Prostate gland (tissue), 2 donors: Measurements from ENCODE around the gene PTPRG. TPM values are rescaled to one million over a fixed set of nuclear protein-coding genes. Genes with fewer than 3 reads are reported as not detected.

ENCODE experiments used
- DNase-seq: peaks from one replicate; pipeline ENCODE4 v3.0.0-alpha.2; 2019; ENCODE audit warnings: low spot score
- H3K27ac ChIP-seq, 2 donors: fragments of 200-600 bp; sonication (generic); 2 replicates each; pipeline ENCODE4 v1.5.1; 2017 to 2019
- H3K27me3 ChIP-seq: fragments of 200-600 bp; sonication (generic); replicated peaks from 2 replicates; pipeline ENCODE4 v1.5.1; 2019; ENCODE audit not compliant: insufficient read depth
- H3K36me3 ChIP-seq, 2 donors: fragments of 200-600 bp; sonication (generic); 1 replicate in 1 of 2; 2 replicates in 1 of 2; pipeline versions ENCODE4 v1.5.1 to v1.8.1; 2017 to 2019
- H3K4me1 ChIP-seq: fragments of 200-600 bp; sonication (generic); replicated peaks from 2 replicates; pipeline ENCODE4 v1.5.1; 2019
- H3K4me3 ChIP-seq, 2 donors: fragments of 200-600 bp; sonication (generic); 2 replicates each; pipeline ENCODE4 v1.5.1; 2017 to 2019
- H3K9me3 ChIP-seq: fragments of 200-600 bp; sonication (generic); 2 replicates; pipeline ENCODE4 v1.5.1; 2017
- CTCF ChIP-seq, 4 experiments: fragments of 200-600 bp in 2 of 4; fragments of 450-650 bp in 2 of 4; sonication (generic) in 2 of 4; IDR thresholded peaks; 1 replicate in 3 of 4; 2 replicates in 1 of 4; pipeline ENCODE4 v1.5.1; 2016 to 2019; ENCODE audit warnings: antibody characterized with exemption in 4 of 4, mild to moderate bottlenecking in 2 of 4, moderate library complexity in 2 of 4
- POLR2A ChIP-seq: fragments of 450-650 bp; IDR thresholded peaks from one replicate; pipeline ENCODE4 v1.6.1; 2016; ENCODE audit warnings: antibody characterized with exemption, mild to moderate bottlenecking
- POLR2AphosphoS5 ChIP-seq: sonication (generic); formaldehyde crosslinking; IDR thresholded peaks from one replicate; pipeline ENCODE4 v1.6.1; 2017; ENCODE audit warnings: antibody characterized with exemption
- WGBS: methylation state at CpG from one replicate; pipeline ENCODE4 v1.1.5; 2018; 5-methylcytosine and 5-hydroxymethylcytosine counted together
- intact Hi-C: fragments of 100-400 bp; cut with DNase I; formaldehyde crosslinking; loops from one replicate; pipeline ENCODE4 v1.14.2; 2022
- total RNA-seq, 2 donors: library from RNA; depleted of rRNA; stranded (reverse); fragments of >200 nt; gene quantifications; one replicate each; pipeline ENCODE4 v1.1.0, GENCODE V29; 2016

PTPRG gene
- total RNA-seq, 2 donors from 2014 or later: 22.0 to 78.6 TPM

DNA sequence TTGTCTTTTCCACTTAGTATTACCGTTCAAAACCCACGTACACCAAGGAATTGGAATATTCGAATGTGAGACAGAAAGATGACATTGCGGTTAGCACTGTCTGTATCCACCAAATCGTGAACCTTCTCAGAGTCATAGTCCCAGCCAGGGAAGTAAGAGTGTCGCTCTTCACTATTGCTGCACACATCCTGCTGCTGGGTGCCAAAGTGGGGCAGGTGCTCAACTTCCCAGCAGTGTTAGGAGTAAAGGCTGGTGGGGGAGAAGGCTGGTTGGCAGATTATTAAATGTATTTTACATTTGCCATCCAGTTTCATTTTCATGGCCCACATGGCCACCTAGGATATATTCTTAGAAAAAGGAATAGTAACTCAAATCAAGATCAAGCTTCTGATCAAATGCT, 65.1 kb downstream of the PTPRG start:
- TF ChIP-seq CTCF (IDR thresholded peaks at IDR 0.05) (no peak), POLR2AphosphoS5 (no peak), POLR2A (no peak)
- Histone ChIP-seq H3K4me1 (no peaks in the 10 kb centered on the region), H3K36me3 (no peaks in the 10 kb centered on the region), H3K4me3 (no peak overlapping the region), H3K9me3 (no peaks in the 10 kb centered on the region), H3K27me3 (no peaks in the 10 kb centered on the region), H3K27ac (no peak overlapping the region)
- DNase-seq: no peak
- 88% methylated on average over 6 of the region's 6 CpGs for WGBS
- intact Hi-C loops: no loop called here

DNA sequence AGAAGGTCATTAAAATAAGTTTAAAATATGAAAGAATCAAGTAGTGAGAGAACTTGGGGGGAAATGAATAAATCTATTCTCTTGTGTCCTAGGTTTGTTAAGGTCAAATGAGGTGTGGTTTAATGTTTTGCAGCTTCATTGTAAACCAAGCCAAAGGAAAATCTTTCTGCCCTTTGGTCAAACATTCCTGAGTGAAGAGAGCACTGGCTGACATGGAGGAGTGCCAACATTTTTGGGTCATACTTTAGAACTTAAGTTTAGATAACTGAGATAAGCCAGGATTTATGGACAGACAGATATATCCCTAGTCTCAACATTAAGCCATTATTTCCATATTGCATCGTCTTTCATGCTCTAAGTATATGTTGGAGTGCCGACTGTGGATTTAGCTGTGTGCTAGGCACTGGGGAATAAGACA, 66.4 kb downstream of the PTPRG start:
- no peaks in the 10 kb centered on the region for H3K9me3 ChIP-seq
- TF ChIP-seq CTCF (IDR thresholded peaks at IDR 0.05) (no peak), POLR2A (no peak), POLR2AphosphoS5 (no peak)
- H3K36me3 ChIP-seq: no peaks in the 10 kb centered on the region
- 80% methylated on average over 2 of the region's 2 CpGs for WGBS
- intact Hi-C loops: no loop called here
- no peak overlapping the region for H3K27ac ChIP-seq
- H3K27me3 ChIP-seq: no peaks in the 10 kb centered on the region
- DNase-seq: no peak
- no peaks in the 10 kb centered on the region for H3K4me1 ChIP-seq
- H3K4me3 ChIP-seq: no peak overlapping the region

DNA sequence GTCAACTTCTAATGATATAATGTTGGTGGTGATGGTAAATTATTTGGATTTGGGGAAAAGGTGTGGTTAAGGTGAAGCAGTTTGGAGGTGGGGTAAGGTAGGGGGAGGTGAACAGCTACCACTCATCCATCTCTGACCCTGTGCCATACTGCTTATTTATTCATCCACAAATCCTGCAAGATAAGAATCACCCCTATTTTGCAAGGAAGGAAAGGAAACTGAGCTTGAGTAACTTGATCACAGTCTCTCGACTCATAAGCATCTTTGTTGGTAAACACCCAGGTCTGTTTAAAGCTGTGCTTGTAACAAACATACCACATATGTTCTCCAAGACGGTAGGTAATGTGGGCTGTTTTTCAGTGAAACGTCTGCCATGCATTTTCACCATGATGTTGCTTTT, 67.3 kb downstream of the PTPRG start:
- no peak for TF ChIP-seq POLR2A
- no peak for TF ChIP-seq POLR2AphosphoS5
- no peak for TF ChIP-seq CTCF (IDR thresholded peaks at IDR 0.05)
- Histone ChIP-seq H3K4me3 (no peak overlapping the region), H3K27me3 (no peaks in the 10 kb centered on the region), H3K27ac (no peak overlapping the region), H3K4me1 (no peaks in the 10 kb centered on the region), H3K36me3 (no peaks in the 10 kb centered on the region), H3K9me3 (no peaks in the 10 kb centered on the region)
- 79% methylated on average over 3 of the region's 3 CpGs for WGBS
- DNase-seq: no peak
- intact Hi-C loops: no loop called here

DNA sequence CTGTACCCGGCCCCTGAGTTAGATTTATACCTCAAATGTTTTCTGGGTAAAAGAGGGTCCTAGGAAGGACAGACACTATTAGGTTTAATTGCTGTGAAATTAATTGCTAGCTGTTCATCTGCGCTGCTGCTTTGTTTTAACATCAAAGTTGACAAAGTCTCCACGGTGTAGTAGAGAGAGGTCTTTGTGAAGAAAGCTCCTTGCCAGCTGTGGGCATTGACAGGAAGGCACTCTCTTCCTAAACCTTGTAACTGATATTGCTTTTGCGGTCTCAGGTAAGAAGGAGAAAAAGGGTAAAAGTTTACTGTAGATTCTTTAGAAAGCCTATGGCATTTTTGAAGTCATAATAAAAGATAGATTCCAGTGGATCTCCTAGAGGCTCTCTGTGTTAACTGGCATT, 68.1 kb downstream of the PTPRG start:
- intact Hi-C loops: no loop called here
- H3K9me3 ChIP-seq: no peaks in the 10 kb centered on the region
- no peaks in the 10 kb centered on the region for H3K36me3 ChIP-seq
- TF ChIP-seq POLR2A: no peak
- no peak for TF ChIP-seq CTCF (IDR thresholded peaks at IDR 0.05)
- no peak for TF ChIP-seq POLR2AphosphoS5
- no peak overlapping the region for H3K27ac ChIP-seq
- 91% methylated on average over 4 of the region's 4 CpGs for WGBS
- no peaks in the 10 kb centered on the region for H3K27me3 ChIP-seq
- no peaks in the 10 kb centered on the region for H3K4me1 ChIP-seq
- H3K4me3 ChIP-seq: no peak overlapping the region
- no peak for DNase-seq

- no peaks in the 10 kb centered on the region for H3K36me3 ChIP-seq
- WGBS: 95% methylated on average over 2 of the region's 2 CpGs
- H3K4me1 ChIP-seq: no peaks in the 10 kb centered on the region
- no peak overlapping the region for H3K27ac ChIP-seq
- no peaks in the 10 kb centered on the region for H3K9me3 ChIP-seq
- intact Hi-C loops: no loop called here
- H3K27me3 ChIP-seq: no peaks in the 10 kb centered on the region
- TF ChIP-seq POLR2A (no peak), CTCF (IDR thresholded peaks at IDR 0.05) (no peak), POLR2AphosphoS5 (no peak)
- H3K4me3 ChIP-seq: no peak overlapping the region
- no peak for DNase-seq
Measured at GRCh38 chr3:61631108-61631769, 69.9 kb downstream of the PTPRG start.
